B cell (primary cell): Measurements from ENCODE around the gene TBX2. TPM values are rescaled to one million over a fixed set of nuclear protein-coding genes. Genes with fewer than 3 reads are reported as not detected.

Source experiments
- ATAC-seq: fragments of 200-7000 bp; cut with Tn5 transposase; one replicate; pipeline ENCODE4 v1.10.0; 2021; ENCODE audit warnings: low read depth, mild to moderate bottlenecking, moderate number of reproducible peaks, moderate library complexity
- CTCF ChIA-PET: fragments of 350-600 bp; sonication (Branson Sonifier 250); formaldehyde crosslinking; loops from one replicate; lab custom pipeline; 2021; ENCODE audit warnings: antibody characterized with exemption, inconsistent platforms; lab: Charles Lee
- POLR2A ChIA-PET: fragments of 350-600 bp; sonication (Branson Sonifier 250); formaldehyde crosslinking; loops from one replicate; lab custom pipeline; 2021; ENCODE audit warnings: antibody characterized with exemption; lab: Charles Lee
- DNase-seq: peaks from one replicate; pipeline ENCODE4 v3.0.0; 2013
- H2AFZ ChIP-seq: 2 replicates; pipeline ENCODE4 v1.6.1; 2012; ENCODE audit warnings: mild to moderate bottlenecking, low read depth, low read length; ENCODE audit not compliant: insufficient read depth, poor library complexity, severe bottlenecking
- H3K27ac ChIP-seq, 2 donors: 1 replicate in 1 of 2; 2 replicates in 1 of 2; pipeline ENCODE4 v1.5.1; 2012 to 2013; ENCODE audit warnings: low read length in 2 of 2, mild to moderate bottlenecking in 2 of 2, moderate library complexity in 1 of 2
- H3K27me3 ChIP-seq, 4 experiments: fragments of 200-600 bp in 1 of 4; sonication (generic) in 1 of 4; replicated peaks in 1 of 4; 1 replicate in 2 of 4; 2 replicates in 2 of 4; pipeline versions ENCODE4 v1.6.1 to v1.7.0; 2013 to 2016; ENCODE audit warnings: low read length in 3 of 4, mild to moderate bottlenecking in 2 of 4, mixed read lengths in 1 of 4, moderate library complexity in 1 of 4; ENCODE audit not compliant: insufficient read depth in 4 of 4, control insufficient read depth in 3 of 4; ENCODE audit errors: control extremely low read depth in 1 of 4
- H3K36me3 ChIP-seq, 2 experiments: replicated peaks in 1 of 2; 1 replicate in 1 of 2; 2 replicates in 1 of 2; pipeline versions ENCODE4 v1.6.1 to v1.7.1; 2013; ENCODE audit warnings: low read length in 1 of 2; ENCODE audit not compliant: insufficient read depth in 2 of 2, control insufficient read depth in 1 of 2; ENCODE audit errors: control extremely low read depth in 1 of 2, extremely low read depth in 1 of 2
- H3K4me1 ChIP-seq, 2 donors: fragments of 200-600 bp in 1 of 2; sonication (generic) in 1 of 2; 1 replicate in 1 of 2; 2 replicates in 1 of 2; pipeline versions ENCODE4 v1.5.1 to v1.6.1; 2013 to 2017; ENCODE audit warnings: low read length in 2 of 2; ENCODE audit not compliant: control insufficient read depth in 2 of 2, insufficient read depth in 2 of 2
- H3K4me2 ChIP-seq: replicated peaks from 2 replicates; pipeline ENCODE3; 2012; ENCODE audit warnings: mild to moderate bottlenecking, low read depth, low read length; ENCODE audit not compliant: poor library complexity, severe bottlenecking
- H3K4me3 ChIP-seq, 5 experiments: fragments of 200-600 bp in 1 of 5; sonication (generic) in 1 of 5; 1 replicate in 3 of 5; 2 replicates in 2 of 5; pipeline versions ENCODE4 v1.5.1 to v1.7.0; 2011 to 2016; ENCODE audit warnings: low read length in 4 of 5, mild to moderate bottlenecking in 4 of 5, low read depth in 2 of 5, control low read depth in 1 of 5, moderate library complexity in 1 of 5; ENCODE audit not compliant: insufficient read depth in 1 of 5; ENCODE audit errors: control extremely low read depth in 1 of 5, extremely low read depth in 1 of 5
- H3K79me2 ChIP-seq: fragments of 200-600 bp; sonication (generic); one replicate; pipeline ENCODE4 v1.6.0; 2016; ENCODE audit warnings: low read length; ENCODE audit not compliant: control insufficient read depth, insufficient read depth
- H3K9ac ChIP-seq: fragments of 200-600 bp; sonication (generic); 2 replicates; pipeline ENCODE4 v1.6.1; 2017; ENCODE audit warnings: mild to moderate bottlenecking, low read length, moderate library complexity
- H3K9me3 ChIP-seq, 3 donors: one replicate each; pipeline versions ENCODE4 v1.6.1 to v1.7.1; 2013; ENCODE audit warnings: low read length in 2 of 3; ENCODE audit not compliant: control insufficient read depth in 2 of 3, insufficient read depth in 1 of 3; ENCODE audit errors: control extremely low read depth in 1 of 3
- H4K20me1 ChIP-seq: 2 replicates; pipeline ENCODE4 v1.6.0; 2012; ENCODE audit warnings: mild to moderate bottlenecking, low read length; ENCODE audit not compliant: insufficient read depth, control insufficient read depth, poor library complexity, severe bottlenecking
- H3K27ac Mint-ChIP-seq: one replicate; pipeline ENCODE4 v1.8.0; 2021; ENCODE audit warnings: mixed read lengths
- H3K27me3 Mint-ChIP-seq: one replicate; pipeline ENCODE4 v1.8.0; 2021; ENCODE audit warnings: mixed read lengths
- H3K4me1 Mint-ChIP-seq: one replicate; pipeline ENCODE4 v1.8.0; 2021; ENCODE audit warnings: mixed read lengths
- H3K4me3 Mint-ChIP-seq: one replicate; pipeline ENCODE4 v1.8.0; 2021; ENCODE audit warnings: mixed read lengths
- H3K9me3 Mint-ChIP-seq: one replicate; pipeline ENCODE4 v1.8.0; 2022; ENCODE audit warnings: mixed read lengths; ENCODE audit not compliant: insufficient read depth
- EZH2 ChIP-seq: IDR thresholded peaks from 2 replicates; pipeline ENCODE4 v1.6.1; 2012; ENCODE audit warnings: borderline replicate concordance, low read depth, mild to moderate bottlenecking, moderate library complexity, low read length; ENCODE audit not compliant: insufficient read depth, poor library complexity, severe bottlenecking
- WGBS: methylation state at CpG from one replicate; pipeline ENCODE4 v1.1.5; 2013; ENCODE audit warnings: missing lambda C conversion rate; ENCODE audit not compliant: insufficient coverage; 5-methylcytosine and 5-hydroxymethylcytosine counted together
- intact Hi-C: fragments of 100-400 bp; cut with micrococcal nuclease; formaldehyde crosslinking; loops from one replicate; pipeline ENCODE4 v1.10.0; 2022
- polyA plus RNA-seq: library from polyadenylated mRNA; depleted of rRNA; stranded (reverse); fragments of >200 nt; gene quantifications from 2 replicates; pipeline ENCODE4 v1.2.3, GENCODE V29; 2012
- total RNA-seq, 2 donors: library from RNA; stranded (reverse); fragments of 120-200 nt in 1 of 2; gene quantifications; 1 replicate in 1 of 2; 2 replicates in 1 of 2; pipeline versions ENCODE4 v1.2.3 to v1.2.4, GENCODE V29; 2013 to 2022
- TF ChIP-seq, protein P1 (sequence below): fragments of 200-600 bp; IDR thresholded peaks from one replicate; pipeline ENCODE4 v1.8.0; 2022; ENCODE audit warnings: antibody characterized with exemption, mild to moderate bottlenecking

Gene TBX2
- total and polyA plus RNA-seq, 2 donors (not counting 1 experiment from before 2014, with no cell fraction given) = not detected

DNA sequence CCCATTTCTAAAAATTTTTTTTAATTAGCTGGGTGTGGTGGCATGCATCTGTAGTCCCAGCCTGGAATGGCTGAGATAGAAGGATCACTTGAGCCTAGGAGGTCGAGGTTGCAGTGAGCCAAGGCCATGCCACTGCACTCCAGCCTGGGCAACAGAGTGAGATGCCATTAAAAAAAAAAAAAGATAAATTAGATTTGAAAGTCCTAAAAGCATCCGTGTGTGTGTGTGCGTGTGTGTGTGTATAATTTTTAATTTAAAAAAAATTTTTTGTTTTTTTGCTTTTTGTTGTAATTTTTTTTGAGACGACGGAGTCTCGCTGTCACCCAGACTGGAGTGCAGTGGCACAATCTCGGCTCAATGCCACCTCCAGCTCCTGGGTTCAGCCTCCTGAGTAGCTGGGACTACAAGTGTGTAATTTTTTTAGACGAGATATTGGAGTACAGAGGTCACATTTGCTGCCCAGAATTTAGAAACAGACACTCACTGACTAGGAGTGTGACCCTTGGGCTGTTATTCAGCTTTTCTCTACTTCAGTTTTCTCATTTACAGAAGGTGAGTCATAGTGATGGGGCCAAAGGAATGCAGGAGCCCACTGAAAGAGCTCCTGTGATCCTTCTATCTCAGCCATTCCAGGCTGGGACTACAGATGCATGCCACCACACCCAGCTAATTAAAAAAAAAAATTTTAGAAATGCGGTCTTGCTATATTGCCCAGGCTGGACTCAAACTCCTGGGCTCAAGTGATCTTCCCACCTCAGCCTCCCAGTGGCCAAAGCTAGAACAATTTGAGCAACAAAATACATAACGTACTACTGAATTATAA lies 27.1 kb downstream of the TBX2 start:
- Histone ChIP-seq H3K36me3 (no peaks in the 10 kb centered on the region), H4K20me1 (no peaks in the 10 kb centered on the region), H3K79me2 (no peaks in the 10 kb centered on the region), H3K27me3 (peaks cover 0 to 15% (median 0%) of the 10 kb centered on the region in 4 experiments), H3K4me2 (no peak overlapping the region), H3K9me3 (no peaks in the 10 kb centered on the region), H2AFZ (no peak overlapping the region), H3K4me1 (no peaks in the 10 kb centered on the region), H3K27ac (no peak overlapping the region), H3K4me3 (no peak overlapping the region), H3K9ac (no peak overlapping the region)
- TF ChIP-seq EZH2 = no peak
- TF ChIP-seq, protein P1, sequence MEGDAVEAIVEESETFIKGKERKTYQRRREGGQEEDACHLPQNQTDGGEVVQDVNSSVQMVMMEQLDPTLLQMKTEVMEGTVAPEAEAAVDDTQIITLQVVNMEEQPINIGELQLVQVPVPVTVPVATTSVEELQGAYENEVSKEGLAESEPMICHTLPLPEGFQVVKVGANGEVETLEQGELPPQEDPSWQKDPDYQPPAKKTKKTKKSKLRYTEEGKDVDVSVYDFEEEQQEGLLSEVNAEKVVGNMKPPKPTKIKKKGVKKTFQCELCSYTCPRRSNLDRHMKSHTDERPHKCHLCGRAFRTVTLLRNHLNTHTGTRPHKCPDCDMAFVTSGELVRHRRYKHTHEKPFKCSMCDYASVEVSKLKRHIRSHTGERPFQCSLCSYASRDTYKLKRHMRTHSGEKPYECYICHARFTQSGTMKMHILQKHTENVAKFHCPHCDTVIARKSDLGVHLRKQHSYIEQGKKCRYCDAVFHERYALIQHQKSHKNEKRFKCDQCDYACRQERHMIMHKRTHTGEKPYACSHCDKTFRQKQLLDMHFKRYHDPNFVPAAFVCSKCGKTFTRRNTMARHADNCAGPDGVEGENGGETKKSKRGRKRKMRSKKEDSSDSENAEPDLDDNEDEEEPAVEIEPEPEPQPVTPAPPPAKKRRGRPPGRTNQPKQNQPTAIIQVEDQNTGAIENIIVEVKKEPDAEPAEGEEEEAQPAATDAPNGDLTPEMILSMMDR = no peak
- ATAC-seq (no peak), DNase-seq (no peak)
- Mint-ChIP-seq H3K9me3 (no peaks in the 10 kb centered on the region), H3K27ac (no peak overlapping the region), H3K4me3 (no peak overlapping the region), H3K27me3 (peaks cover 46% of the 10 kb centered on the region), H3K4me1 (no peaks in the 10 kb centered on the region)
- POLR2A ChIA-PET = no interaction called here
- CTCF ChIA-PET = interaction anchor here (1.1 kb wide), 1 partner anchor 15 kb away, joined by 3 read pairs; no protein-coding TSS in a partner anchor
- intact Hi-C loops = no loop called here
- 90% methylated on average over 7 of the region's 10 CpGs for WGBS

DNA sequence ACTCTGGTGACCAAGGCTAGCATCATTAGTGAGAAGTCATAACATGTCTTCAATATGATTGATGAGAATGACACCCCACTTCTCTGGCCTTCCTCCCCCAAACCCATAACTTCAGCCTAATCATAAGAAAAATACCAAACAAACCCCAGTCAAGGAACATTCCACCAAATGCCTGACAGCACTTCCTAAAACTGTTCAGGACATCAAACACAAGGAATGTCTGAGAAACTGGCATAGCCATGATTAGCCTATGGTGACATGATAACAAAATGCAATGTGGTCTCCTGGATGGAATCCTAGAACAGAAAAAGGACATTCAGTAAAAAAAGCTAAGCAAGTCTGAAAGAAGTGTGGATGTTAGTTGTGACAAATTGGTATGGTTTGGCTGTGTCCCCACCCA lies 27.9 kb downstream of the TBX2 start:
- Mint-ChIP-seq H3K27ac (no peak overlapping the region), H3K9me3 (no peaks in the 10 kb centered on the region), H3K27me3 (peaks cover 41% of the 10 kb centered on the region), H3K4me3 (no peak overlapping the region), H3K4me1 (no peaks in the 10 kb centered on the region)
- Histone ChIP-seq H4K20me1 (no peaks in the 10 kb centered on the region), H2AFZ (no peak overlapping the region), H3K27me3 (peaks cover 0 to 13% (median 0%) of the 10 kb centered on the region in 4 experiments), H3K4me1 (no peaks in the 10 kb centered on the region), H3K4me3 (no peak overlapping the region), H3K36me3 (no peaks in the 10 kb centered on the region), H3K79me2 (no peaks in the 10 kb centered on the region), H3K9me3 (no peaks in the 10 kb centered on the region), H3K9ac (no peak overlapping the region), H3K27ac (no peak overlapping the region), H3K4me2 (no peak overlapping the region)
- ATAC-seq (no peak), DNase-seq (no peak)
- ChIA-PET CTCF (interaction anchor here (1.0 to 1.8 kb wide), 2 partner anchors 12 to 15 kb away, joined by 3 to 6 read pairs; no protein-coding TSS in a partner anchor), POLR2A (no interaction called here)
- TF ChIP-seq EZH2 = no peak
- TF ChIP-seq, protein P1 = no peak
- intact Hi-C loops = no loop called here
